Ovary (tissue), 9 donors: ENCODE data around the gene EYS. TPM values are rescaled to one million over a fixed set of nuclear protein-coding genes. Genes with fewer than 3 reads are reported as not detected.

Experiments
- DNase-seq, 5 donors: peaks; one replicate each; pipeline ENCODE4 v3.0.0-alpha.2; 2019 to 2020
- H3K27ac ChIP-seq, 2 donors: fragments of 200-600 bp; one replicate each; pipeline versions ENCODE4 v1.5.1 to v1.8.0; 2019 to 2022
- H3K27me3 ChIP-seq: fragments of 200-600 bp; one replicate; pipeline ENCODE4 v1.8.0; 2022
- H3K36me3 ChIP-seq: fragments of 200-600 bp; sonication (generic); one replicate; pipeline ENCODE4 v1.5.1; 2019
- H3K4me1 ChIP-seq: one replicate; pipeline ENCODE4 v1.8.1; 2013; ENCODE audit warnings: mild to moderate bottlenecking, moderate library complexity; ENCODE audit not compliant: insufficient read depth
- H3K4me3 ChIP-seq: fragments of 200-600 bp; sonication (generic); one replicate; pipeline ENCODE4 v1.5.1; 2017
- H3K9me3 ChIP-seq, 2 donors: fragments of 200-600 bp in 1 of 2; sonication (generic) in 1 of 2; one replicate each; pipeline versions ENCODE4 v1.5.1 to v1.8.1; 2013 to 2019; ENCODE audit warnings: mild to moderate bottlenecking in 1 of 2, moderate library complexity in 1 of 2
- CTCF ChIP-seq, 3 donors: fragments of 450-650 bp in 2 of 3; fragments of 200-600 bp in 1 of 3; IDR thresholded peaks; one replicate each; pipeline versions ENCODE4 v1.5.1 to v1.8.0; 2016 to 2022; ENCODE audit warnings: antibody characterized with exemption in 3 of 3, mild to moderate bottlenecking in 1 of 3
- EP300 ChIP-seq: sonication (generic); formaldehyde crosslinking; IDR thresholded peaks from one replicate; pipeline ENCODE4 v1.6.1; 2017; ENCODE audit warnings: antibody characterized with exemption
- POLR2A ChIP-seq: fragments of 450-650 bp; IDR thresholded peaks from one replicate; pipeline ENCODE4 v1.6.1; 2017; ENCODE audit warnings: antibody characterized with exemption, mild to moderate bottlenecking, moderate library complexity
- WGBS, 3 donors: extraction: QIAGEN DNeasy Blood & Tissue Kit in 1 of 3; methylation state at CpG; one replicate each; pipeline versions ENCODE4 v1.1.5 to v1.1.7; 2013 to 2017; 5-methylcytosine and 5-hydroxymethylcytosine counted together
- intact Hi-C, 4 donors: fragments of 100-400 bp; cut with DNase I; formaldehyde crosslinking; loops; one replicate each; pipeline versions ENCODE4 v1.11.0 to v1.15.1; 2022 to 2023
- polyA plus RNA-seq, 2 donors: library from polyadenylated mRNA; stranded (reverse); fragments of 200-250 nt in 1 of 2; fragments of 350-450 nt in 1 of 2; fragmentation: Illumina TruSeq in 1 of 2; extraction: RNeasy Lipid Tissue Mini Kit (QIAGEN cat#74804) in 1 of 2; gene quantifications; one replicate each; pipeline ENCODE4 v1.2.3, GENCODE V29; 2013 to 2014
- total RNA-seq, 7 donors: library from RNA; depleted of rRNA in 2 of 7; stranded (reverse); fragments of >200 nt in 2 of 7; fragmentation: NEBNext Ultra II Directional in 3 of 7; extraction: Animal tissue kit (Norgen Biotek cat#: 25700) in 3 of 7; gene quantifications; one replicate each; pipeline versions ENCODE4 v1.1.0 to v1.2.4, GENCODE V29; 2016 to 2023
- donor health status: DM: no; HTN: no; CAD: no; lungs with moderate emphysema.
- donor health status: DM: no; HTN: no; CAD: no.
- donor health status: Bipolar disorder and iron deficiency.
- donor health status: DM: yes; HTN: yes; CAD: no.
- donor health status: DM: no; HTN: no; CAD: no.
- donor health status: DM: yes; HTN: yes; CAD: no.

EYS gene
- total and polyA plus RNA-seq, 9 donors, result under 0.01 to 0.03 (median 0.01) TPM; not detected in 6

GRCh38 chr6:63999613-64000012 is 1707.4 kb downstream of the EYS start:
- H3K27me3 ChIP-seq, result no peaks in the 10 kb centered on the region
- TF ChIP-seq CTCF (IDR thresholded peaks at IDR 0.05) (no peak), EP300 (no peak), POLR2A (no peak)
- H3K4me1 ChIP-seq, result no peaks in the 10 kb centered on the region
- no peaks in the 10 kb centered on the region for H3K36me3 ChIP-seq
- no peak overlapping the region for H3K4me3 ChIP-seq
- no peak overlapping the region for H3K27ac ChIP-seq
- no peak for DNase-seq
- 74 to 78% (median 75%) methylated on average over 4 of the region's 4 CpGs for WGBS, 3 donors
- intact Hi-C loops, result no loop called here
- H3K9me3 ChIP-seq, result no peaks in the 10 kb centered on the region

- no peaks in the 10 kb centered on the region for H3K4me1 ChIP-seq
These were observed 1708.0 kb downstream of the EYS start for GRCh38 chr6:63998991-63999390.

GRCh38 chr6:63997734-63998133 is 1709.3 kb downstream of the EYS start:
- TF ChIP-seq EP300 (no peak), CTCF (IDR thresholded peaks at IDR 0.05) (no peak), POLR2A (no peak)
- no peaks in the 10 kb centered on the region for H3K27me3 ChIP-seq
- DNase-seq, result no peak
- H3K9me3 ChIP-seq, result no peaks in the 10 kb centered on the region
- WGBS, 3 donors, result 57 to 70% (median 66%) methylated on average over 1 of the region's 1 CpG
- intact Hi-C loops, result no loop called here
- H3K27ac ChIP-seq, result no peak overlapping the region
- H3K4me3 ChIP-seq, result no peak overlapping the region
- H3K4me1 ChIP-seq, result no peaks in the 10 kb centered on the region
- no peaks in the 10 kb centered on the region for H3K36me3 ChIP-seq

More at GRCh38 chr6:63998991-63999390, 1708.0 kb downstream of the EYS start:
- Histone ChIP-seq H3K9me3 (no peaks in the 10 kb centered on the region), H3K27me3 (no peaks in the 10 kb centered on the region), H3K27ac (no peak overlapping the region), H3K36me3 (no peaks in the 10 kb centered on the region), H3K4me3 (no peak overlapping the region)
- 17 to 22% (median 20%) methylated on average over 3 of the region's 3 CpGs for WGBS, 3 donors
- TF ChIP-seq CTCF (IDR thresholded peaks at IDR 0.05) (no peak), EP300 (no peak), POLR2A (no peak)
- DNase-seq, result no peak
- intact Hi-C loops, result no loop called here

- TF ChIP-seq POLR2A, result no peak
- H3K4me3 ChIP-seq, result no peak overlapping the region
- H3K4me1 ChIP-seq, result no peaks in the 10 kb centered on the region
- H3K27ac ChIP-seq, result no peak overlapping the region
- H3K36me3 ChIP-seq, result no peaks in the 10 kb centered on the region
- intact Hi-C loops, result no loop called here
- WGBS, 3 donors, result 88 to 94% (median 93%) methylated on average over 4 of the region's 4 CpGs
- no peak for DNase-seq
- H3K27me3 ChIP-seq, result no peaks in the 10 kb centered on the region
- no peaks in the 10 kb centered on the region for H3K9me3 ChIP-seq
These were observed 1709.8 kb downstream of the EYS start for GRCh38 chr6:63997221-63997620.

GRCh38 chr6:63985223-63985622 is 1721.8 kb downstream of the EYS start:
- intact Hi-C loops, result no loop called here
- 88 to 93% (median 88%) methylated on average over 3 of the region's 3 CpGs for WGBS, 3 donors
- Histone ChIP-seq H3K9me3 (no peaks in the 10 kb centered on the region), H3K27me3 (no peaks in the 10 kb centered on the region), H3K27ac (no peak overlapping the region), H3K4me3 (no peak overlapping the region), H3K4me1 (no peaks in the 10 kb centered on the region), H3K36me3 (no peaks in the 10 kb centered on the region)
- no peak for DNase-seq
- TF ChIP-seq POLR2A (no peak), CTCF (IDR thresholded peaks at IDR 0.05) (no peak), EP300 (no peak)
